ES-I3 (cell line): ENCODE measurements around the gene PDX1.
"Not testable (repeated sequence)": the region's sequence is repeated elsewhere in the genome, so short reads cannot be mapped to it uniquely, and the experiment has no call there.

ENCODE experiments used
- H3K36me3 ChIP-seq: 2 replicates; pipeline ENCODE4 v1.6.1; 2013; ENCODE audit warnings: mild to moderate bottlenecking, low read length, control low read depth, moderate library complexity; ENCODE audit not compliant: insufficient read depth
- H3K4me1 ChIP-seq: 2 replicates; pipeline ENCODE4 v1.6.1; 2013; ENCODE audit warnings: mild to moderate bottlenecking, control low read depth, low read length; ENCODE audit not compliant: insufficient read depth
- H3K9ac ChIP-seq: 2 replicates; pipeline ENCODE4 v1.6.1; 2013; ENCODE audit warnings: low read depth, mild to moderate bottlenecking, low read length, moderate library complexity
- H3K9me3 ChIP-seq: 2 replicates; pipeline ENCODE4 v1.6.1; 2013; ENCODE audit warnings: mild to moderate bottlenecking, low read length, moderate library complexity; ENCODE audit not compliant: control insufficient read depth, insufficient read depth

PDX1 gene

GRCh38 chr13:27960362-27961226 is 40.8 kb downstream of the PDX1 start:
- Histone ChIP-seq H3K9me3 (no peaks in the 10 kb centered on the region), H3K4me1 (peaks cover 15% of the 10 kb centered on the region), H3K36me3 (no peaks in the 10 kb centered on the region), H3K9ac (peak overlapping the region; percentile 28; the same call in 1 of the 2 replicates)

GRCh38 chr13:27961227-27962085 is 41.7 kb downstream of the PDX1 start:
- Histone ChIP-seq H3K4me1 (peaks cover 17% of the 10 kb centered on the region), H3K36me3 (no peaks in the 10 kb centered on the region), H3K9me3 (no peaks in the 10 kb centered on the region), H3K9ac (no peak overlapping the region; the same call in 1 of the 2 replicates)

GRCh38 chr13:27962128-27962841 is 42.5 kb downstream of the PDX1 start:
- Histone ChIP-seq H3K9ac (no peak overlapping the region), H3K9me3 (no peaks in the 10 kb centered on the region), H3K36me3 (no peaks in the 10 kb centered on the region), H3K4me1 (peaks cover 17% of the 10 kb centered on the region)

GRCh38 chr13:27962982-27963381 is 43.2 kb downstream of the PDX1 start:
- Histone ChIP-seq H3K9me3 (no peaks in the 10 kb centered on the region), H3K36me3 (no peaks in the 10 kb centered on the region), H3K9ac (no peak overlapping the region), H3K4me1 (peaks cover 17% of the 10 kb centered on the region)

- Histone ChIP-seq H3K4me1 (peaks cover 17% of the 10 kb centered on the region), H3K36me3 (no peaks in the 10 kb centered on the region), H3K9me3 (no peaks in the 10 kb centered on the region), H3K9ac (no peak overlapping the region)
Observed at GRCh38 chr13:27963491-27963890, 43.7 kb downstream of the PDX1 start.

GRCh38 chr13:27964206-27964605 is 44.4 kb downstream of the PDX1 start:
- H3K9me3 ChIP-seq, H3K9ac ChIP-seq, H3K36me3 ChIP-seq: not testable (repeated sequence)
- H3K4me1 ChIP-seq: peaks cover 17% of the 10 kb centered on the region

- Histone ChIP-seq H3K36me3 (no peaks in the 10 kb centered on the region), H3K9ac (no peak overlapping the region), H3K4me1 (peaks cover 20% of the 10 kb centered on the region), H3K9me3 (no peaks in the 10 kb centered on the region)
Observed at GRCh38 chr13:27964741-27965323, 45.0 kb downstream of the PDX1 start.

- H3K9me3 ChIP-seq: no peaks in the 10 kb centered on the region
- no peak overlapping the region for H3K9ac ChIP-seq
- peaks cover 20% of the 10 kb centered on the region for H3K4me1 ChIP-seq
- no peaks in the 10 kb centered on the region for H3K36me3 ChIP-seq
Observed at GRCh38 chr13:27965343-27965739, 45.5 kb downstream of the PDX1 start.

- H3K4me1 ChIP-seq: peaks cover 24% of the 10 kb centered on the region
- H3K9me3 ChIP-seq: no peaks in the 10 kb centered on the region
- no peaks in the 10 kb centered on the region for H3K36me3 ChIP-seq
- H3K9ac ChIP-seq: no peak overlapping the region; the same call in 1 of the 2 replicates
Observed at GRCh38 chr13:27965740-27966640, 46.2 kb downstream of the PDX1 start.

- no peaks in the 10 kb centered on the region for H3K9me3 ChIP-seq
- peaks cover 25% of the 10 kb centered on the region; the same call in 1 of the 2 replicates for H3K4me1 ChIP-seq
- no peaks in the 10 kb centered on the region for H3K36me3 ChIP-seq
- no peak overlapping the region; the same call in 1 of the 2 replicates for H3K9ac ChIP-seq
Observed at GRCh38 chr13:27966641-27967202, 46.9 kb downstream of the PDX1 start.

GRCh38 chr13:27967203-27967735 is 47.5 kb downstream of the PDX1 start:
- H3K4me1 ChIP-seq: peaks cover 23% of the 10 kb centered on the region; the same call in 1 of the 2 replicates
- H3K9me3 ChIP-seq: no peaks in the 10 kb centered on the region
- H3K36me3 ChIP-seq: no peaks in the 10 kb centered on the region
- no peak overlapping the region for H3K9ac ChIP-seq

GRCh38 chr13:27967736-27968315 is 48.0 kb downstream of the PDX1 start:
- Histone ChIP-seq H3K4me1 (peaks cover 19% of the 10 kb centered on the region; the same call in 1 of the 2 replicates), H3K9me3 (no peaks in the 10 kb centered on the region), H3K9ac (no peak overlapping the region), H3K36me3 (no peaks in the 10 kb centered on the region)
